ENCODE measurements around the gene IFNA21.
"Not testable (repeated sequence)": the region's sequence is repeated elsewhere in the genome, so short reads cannot be mapped to it uniquely, and the experiment has no call there.

IFNA21 gene

GRCh38 chr9:21141427-21141882 is 25.0 kb downstream of the IFNA21 start, which contains the start of gene IFNW1:
TSS of gene IFNW1 (minus strand) at chr9:21141832. CDS start at chr9:21141570, 262 bp downstream.
- DNase-seq (ENCODE audit: low read depth, low spot score), result no peak
- Histone ChIP-seq H3K4me3 (ENCODE audit: low read length) (no peak within 1 kb of the TSS), H3K36me3 (ENCODE audit: control insufficient read depth, insufficient read depth, low read length) (no peaks in the 10 kb centered on the region), H3K9me3 (ENCODE audit: control insufficient read depth, insufficient read depth, low read length) (no peaks in the 10 kb centered on the region), H3K27me3 (ENCODE audit: control insufficient read depth, insufficient read depth, low read length) (no peaks in the 10 kb centered on the region), H3K27ac (ENCODE audit: low read length) (no peak within 1 kb of the TSS), H3K4me1 (ENCODE audit: control insufficient read depth, insufficient read depth, low read length) (no peaks in the 10 kb centered on the region)
- WGBS (ENCODE audit: insufficient coverage, insufficient read length), result no CpG with 5 or more reads among the region's 1 CpG

GRCh38 chr9:21137020-21137419 is 29.4 kb downstream of the IFNA21 start:
- Histone ChIP-seq H3K36me3 (ENCODE audit: control insufficient read depth, insufficient read depth, low read length) (no peaks in the 10 kb centered on the region), H3K9me3 (ENCODE audit: control insufficient read depth, insufficient read depth, low read length) (no peaks in the 10 kb centered on the region), H3K27ac (ENCODE audit: low read length) (no peak overlapping the region), H3K4me3 (ENCODE audit: low read length) (no peak overlapping the region), H3K27me3 (ENCODE audit: control insufficient read depth, insufficient read depth, low read length) (no peaks in the 10 kb centered on the region), H3K4me1 (ENCODE audit: control insufficient read depth, insufficient read depth, low read length) (no peaks in the 10 kb centered on the region)
- DNase-seq (ENCODE audit: low read depth, low spot score), result no peak
- 100% methylated on average over 1 of the region's 1 CpG for WGBS (ENCODE audit: insufficient coverage, insufficient read length)

- Histone ChIP-seq H3K27ac (ENCODE audit: low read length) (no peak overlapping the region), H3K36me3 (ENCODE audit: control insufficient read depth, insufficient read depth, low read length) (no peaks in the 10 kb centered on the region), H3K27me3 (ENCODE audit: control insufficient read depth, insufficient read depth, low read length) (no peaks in the 10 kb centered on the region), H3K4me3 (ENCODE audit: low read length) (no peak overlapping the region), H3K9me3 (ENCODE audit: control insufficient read depth, insufficient read depth, low read length) (no peaks in the 10 kb centered on the region), H3K4me1 (ENCODE audit: control insufficient read depth, insufficient read depth, low read length) (no peaks in the 10 kb centered on the region)
- no CpG with 5 or more reads among the region's 3 CpGs for WGBS (ENCODE audit: insufficient coverage, insufficient read length)
- no peak for DNase-seq (ENCODE audit: low read depth, low spot score)
These were observed 30.7 kb downstream of the IFNA21 start for GRCh38 chr9:21135736-21136135.

- H3K9me3 ChIP-seq (ENCODE audit: control insufficient read depth, insufficient read depth, low read length); DNase-seq (ENCODE audit: low read depth, low spot score); H3K4me3 ChIP-seq (ENCODE audit: low read length); H3K36me3 ChIP-seq (ENCODE audit: control insufficient read depth, insufficient read depth, low read length); H3K27me3 ChIP-seq (ENCODE audit: control insufficient read depth, insufficient read depth, low read length); H3K27ac ChIP-seq (ENCODE audit: low read length); H3K4me1 ChIP-seq (ENCODE audit: control insufficient read depth, insufficient read depth, low read length): not testable (repeated sequence)
These were observed 38.3 kb downstream of the IFNA21 start for GRCh38 chr9:21128186-21128585.

DNA sequence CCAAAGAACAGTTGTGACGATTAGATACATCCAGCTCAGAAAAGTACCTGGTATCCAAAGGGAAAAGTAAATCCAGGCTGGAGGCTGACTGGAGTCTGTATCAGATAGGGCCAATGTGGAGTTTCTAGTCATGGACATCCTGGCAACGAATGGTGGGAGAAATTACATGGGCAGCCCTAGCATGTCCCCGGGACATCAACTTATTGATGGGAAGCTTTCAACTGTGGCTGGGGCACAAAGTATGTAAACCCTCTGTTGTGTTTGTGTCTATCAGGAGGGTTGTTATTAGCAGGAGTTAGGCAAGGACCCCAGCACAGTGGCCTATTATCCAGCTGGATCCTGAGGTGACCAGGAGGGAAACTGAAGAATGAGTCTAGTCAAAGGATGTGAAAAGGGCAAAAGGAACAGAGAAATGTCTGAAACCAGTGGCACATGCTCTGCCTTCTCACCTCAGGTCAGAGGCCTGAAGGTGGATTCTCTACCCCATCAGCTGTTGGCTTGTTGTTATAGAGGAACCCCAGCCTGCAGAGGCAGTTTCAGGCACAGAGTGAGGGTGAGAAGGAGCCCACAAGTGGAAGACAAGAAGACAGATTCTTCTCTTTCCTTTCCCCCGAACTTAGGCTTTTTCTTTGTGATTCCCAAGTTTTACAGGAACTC is 44.7 kb downstream of the IFNA21 start:
- Histone ChIP-seq H3K4me3 (ENCODE audit: low read length) (no peak overlapping the region), H3K4me1 (ENCODE audit: control insufficient read depth, insufficient read depth, low read length) (no peaks in the 10 kb centered on the region), H3K27me3 (ENCODE audit: control insufficient read depth, insufficient read depth, low read length) (no peaks in the 10 kb centered on the region; the same call in 1 of the 2 replicates), H3K36me3 (ENCODE audit: control insufficient read depth, insufficient read depth, low read length) (no peaks in the 10 kb centered on the region), H3K27ac (ENCODE audit: low read length) (no peak overlapping the region), H3K9me3 (ENCODE audit: control insufficient read depth, insufficient read depth, low read length) (no peaks in the 10 kb centered on the region)
- DNase-seq (ENCODE audit: low read depth, low spot score), result no peak
- no CpG with 5 or more reads among the region's 4 CpGs for WGBS (ENCODE audit: insufficient coverage, insufficient read length)

GRCh38 chr9:21121079-21121478 is 45.4 kb downstream of the IFNA21 start:
- H3K4me1 ChIP-seq (ENCODE audit: control insufficient read depth, insufficient read depth, low read length), result no peaks in the 10 kb centered on the region

GRCh38 chr9:21119093-21119770 is 47.2 kb downstream of the IFNA21 start:
- H3K27ac ChIP-seq (ENCODE audit: low read length), result no peak overlapping the region
- H3K27me3 ChIP-seq (ENCODE audit: control insufficient read depth, insufficient read depth, low read length), result no peaks in the 10 kb centered on the region; the same call in 1 of the 2 replicates
- H3K36me3 ChIP-seq (ENCODE audit: control insufficient read depth, insufficient read depth, low read length), result no peaks in the 10 kb centered on the region
- no peak overlapping the region for H3K4me3 ChIP-seq (ENCODE audit: low read length)
- no peaks in the 10 kb centered on the region for H3K9me3 ChIP-seq (ENCODE audit: control insufficient read depth, insufficient read depth, low read length)
- WGBS (ENCODE audit: insufficient coverage, insufficient read length), result no CpG with 5 or more reads among the region's 7 CpGs
- no peaks in the 10 kb centered on the region for H3K4me1 ChIP-seq (ENCODE audit: control insufficient read depth, insufficient read depth, low read length)
- DNase-seq (ENCODE audit: low read depth, low spot score), result no peak

More at GRCh38 chr9:21121079-21121478, 45.4 kb downstream of the IFNA21 start:
- Histone ChIP-seq H3K9me3 (ENCODE audit: control insufficient read depth, insufficient read depth, low read length) (no peaks in the 10 kb centered on the region), H3K4me3 (ENCODE audit: low read length) (no peak overlapping the region), H3K27me3 (ENCODE audit: control insufficient read depth, insufficient read depth, low read length) (no peaks in the 10 kb centered on the region; the same call in 1 of the 2 replicates), H3K36me3 (ENCODE audit: control insufficient read depth, insufficient read depth, low read length) (no peaks in the 10 kb centered on the region), H3K27ac (ENCODE audit: low read length) (no peak overlapping the region)
- no CpG with 5 or more reads among the region's 2 CpGs for WGBS (ENCODE audit: insufficient coverage, insufficient read length)
- DNase-seq (ENCODE audit: low read depth, low spot score), result no peak

Data from iPS DF 6.9 (cell line).